ENCODE data around the gene AGXT2.

AGXT2 gene

GRCh38 chr5:35096216-35096615 lies 48.5 kb upstream of the AGXT2 start:
- TF ChIP-seq POU6F1 (CRISPR knock-in tag; IDR thresholded peaks at IDR 0.05; ENCODE audit: borderline replicate concordance, low read depth): no peak
- TF ChIP-seq TOX (CRISPR knock-in tag; IDR thresholded peaks at IDR 0.05; ENCODE audit: borderline replicate concordance): no peak
- TF ChIP-seq SNAI2 (CRISPR knock-in tag; IDR thresholded peaks at IDR 0.05): no peak
- no peak for TF ChIP-seq OSR1 (CRISPR knock-in tag; IDR thresholded peaks at IDR 0.05)
- no peak for TF ChIP-seq ZFP30 (CRISPR knock-in tag; IDR thresholded peaks at IDR 0.05)
- TF ChIP-seq TSHZ2 (CRISPR knock-in tag; IDR thresholded peaks at IDR 0.05): no peak
- TF ChIP-seq CREB5 (CRISPR knock-in tag; IDR thresholded peaks at IDR 0.05; ENCODE audit: low read depth): no peak
- no peak for TF ChIP-seq TCF4 (CRISPR knock-in tag; IDR thresholded peaks at IDR 0.05; ENCODE audit: borderline replicate concordance)
- TF ChIP-seq ZNF70 (CRISPR knock-in tag; IDR thresholded peaks at IDR 0.05): no peak
- no peak for TF ChIP-seq CSRNP3 (CRISPR knock-in tag; IDR thresholded peaks at IDR 0.05)
- TF ChIP-seq ZC3H10 (CRISPR knock-in tag; IDR thresholded peaks at IDR 0.05): no peak
- no peak for TF ChIP-seq ARNTL (CRISPR knock-in tag; IDR thresholded peaks at IDR 0.05; ENCODE audit: borderline replicate concordance, low read depth)
- TF ChIP-seq ZNF8 (CRISPR knock-in tag; IDR thresholded peaks at IDR 0.05): no peak
- TF ChIP-seq ISL1 (CRISPR knock-in tag; IDR thresholded peaks at IDR 0.05): no peak
- no peak for ATAC-seq

GRCh38 chr5:35095366-35095765 lies 47.6 kb upstream of the AGXT2 start:
- ATAC-seq: no peak
- TF ChIP-seq ARNTL (CRISPR knock-in tag; IDR thresholded peaks at IDR 0.05; ENCODE audit: borderline replicate concordance, low read depth) (no peak), GLIS3 (CRISPR knock-in tag; IDR thresholded peaks at IDR 0.05) (no peak), ZNF565 (CRISPR knock-in tag; conservative IDR thresholded peaks at IDR 0.05; ENCODE audit: low read depth) (no peak), CSDC2 (CRISPR knock-in tag; IDR thresholded peaks at IDR 0.05) (no peak), SNAI2 (CRISPR knock-in tag; IDR thresholded peaks at IDR 0.05) (no peak), OSR1 (CRISPR knock-in tag; IDR thresholded peaks at IDR 0.05) (no peak), ZFP30 (CRISPR knock-in tag; IDR thresholded peaks at IDR 0.05) (no peak), ZFP3 (CRISPR knock-in tag; IDR thresholded peaks at IDR 0.05) (no peak), TOX (CRISPR knock-in tag; IDR thresholded peaks at IDR 0.05; ENCODE audit: borderline replicate concordance) (no peak), TCF4 (CRISPR knock-in tag; IDR thresholded peaks at IDR 0.05; ENCODE audit: borderline replicate concordance) (no peak), CREB5 (CRISPR knock-in tag; IDR thresholded peaks at IDR 0.05; ENCODE audit: low read depth) (no peak), CSRNP3 (CRISPR knock-in tag; IDR thresholded peaks at IDR 0.05) (no peak)

GRCh38 chr5:35094948-35095347 lies 47.2 kb upstream of the AGXT2 start:
- TF ChIP-seq RARB (CRISPR knock-in tag; IDR thresholded peaks at IDR 0.05) (no peak), PPARA (CRISPR knock-in tag; IDR thresholded peaks at IDR 0.05; ENCODE audit: borderline replicate concordance) (no peak), ZNF70 (CRISPR knock-in tag; IDR thresholded peaks at IDR 0.05) (no peak), TOX (CRISPR knock-in tag; IDR thresholded peaks at IDR 0.05; ENCODE audit: borderline replicate concordance) (no peak), ZFP30 (CRISPR knock-in tag; IDR thresholded peaks at IDR 0.05) (no peak), ESRRG (CRISPR knock-in tag; IDR thresholded peaks at IDR 0.05) (no peak), CREB5 (CRISPR knock-in tag; IDR thresholded peaks at IDR 0.05; ENCODE audit: low read depth) (no peak), TCF4 (CRISPR knock-in tag; IDR thresholded peaks at IDR 0.05; ENCODE audit: borderline replicate concordance) (no peak), SNAI2 (CRISPR knock-in tag; IDR thresholded peaks at IDR 0.05) (no peak), ZFP3 (CRISPR knock-in tag; IDR thresholded peaks at IDR 0.05) (no peak), ARNTL (CRISPR knock-in tag; IDR thresholded peaks at IDR 0.05; ENCODE audit: borderline replicate concordance, low read depth) (no peak)

More at GRCh38 chr5:35094948-35095347, 47.2 kb upstream of the AGXT2 start:
- no peak for ATAC-seq
